Measurements from ENCODE around the gene RPL38. TPM values are rescaled to one million over a fixed set of nuclear protein-coding genes. Genes with fewer than 3 reads are reported as not detected.
A peak's percentile ranks its signal among the peaks of the same experiment; 100 is the strongest.

Gene RPL38
- 583 and 762 TPM in 2 replicates for total RNA-seq (2014; rRNA removed; shearing (Covaris generic))

DNA sequence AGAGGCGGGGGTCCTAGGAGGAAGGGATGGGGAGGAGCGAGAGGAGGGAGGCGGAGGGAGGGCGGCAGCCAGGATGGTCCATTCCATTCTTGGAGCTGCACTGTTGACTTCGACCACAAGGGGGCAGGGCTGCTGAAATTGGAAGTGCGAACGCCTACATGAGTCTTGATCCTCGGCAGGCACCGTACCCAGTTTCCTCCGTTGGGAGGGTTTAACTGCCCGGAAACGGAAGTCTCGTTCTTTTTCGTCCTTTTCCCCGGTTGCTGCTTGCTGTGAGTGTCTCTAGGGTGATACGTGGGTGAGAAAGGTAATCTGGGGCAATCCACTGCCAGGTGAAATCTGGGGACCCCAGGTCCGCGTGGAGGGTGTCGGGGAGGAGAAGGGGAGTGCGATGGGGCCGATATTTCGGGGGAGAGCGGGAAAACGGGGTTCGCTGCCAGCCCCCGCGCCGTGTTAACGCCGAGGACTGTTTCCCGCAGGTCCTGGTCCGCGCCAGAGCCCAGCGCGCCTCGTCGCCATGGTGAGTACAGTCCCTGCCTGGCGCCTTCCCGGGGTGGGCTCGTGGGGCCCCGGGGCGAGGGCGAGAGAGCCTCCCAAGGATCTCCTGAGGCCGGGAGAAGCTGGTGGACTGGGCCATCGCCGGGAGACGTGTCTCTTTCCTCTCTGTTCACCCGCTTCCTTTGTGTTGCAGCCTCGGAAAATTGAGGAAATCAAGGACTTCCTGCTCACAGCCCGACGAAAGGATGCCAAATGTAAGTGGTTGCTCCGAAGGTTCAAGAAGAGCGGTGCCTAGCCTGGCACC lies at the start of gene RPL38:
RPL38 (plus strand) TSS at position 240 of the 802 bp plus-strand sequence; CDS start at position 518, 278 bp downstream.
- peak; percentile 97 for DNase-seq (ENCODE audit: low spot score)

DNA sequence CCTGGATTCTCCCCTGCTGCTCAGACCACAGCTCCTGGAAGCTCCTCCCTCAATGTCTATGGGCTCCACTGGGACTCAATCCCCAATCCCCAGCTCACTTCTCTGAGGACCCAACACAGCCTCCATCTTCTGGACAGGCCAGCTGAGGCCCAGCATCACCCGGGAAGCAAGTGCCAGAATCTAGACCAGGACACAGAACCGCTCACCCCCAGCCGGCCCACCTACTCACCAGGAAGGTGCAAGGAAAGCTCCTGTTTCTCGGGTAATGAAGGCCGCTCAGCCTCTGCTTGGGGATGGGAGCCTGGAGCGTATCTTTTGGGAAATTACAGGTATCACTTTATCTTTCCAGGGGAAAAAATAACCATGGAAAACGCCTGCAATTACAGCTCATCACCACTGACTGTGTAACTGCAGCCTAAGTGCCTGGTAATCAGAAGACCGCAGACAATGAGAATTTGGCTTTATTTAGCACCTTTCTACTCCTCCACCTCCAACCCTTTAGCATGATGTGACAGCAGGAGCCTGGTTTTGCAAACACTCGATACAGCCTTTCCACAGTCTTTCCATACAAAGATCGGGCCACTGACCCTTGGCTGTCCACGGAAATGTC lies 49.6 kb upstream of the RPL38 start:
- DNase-seq (ENCODE audit: low spot score): no peak

DNA sequence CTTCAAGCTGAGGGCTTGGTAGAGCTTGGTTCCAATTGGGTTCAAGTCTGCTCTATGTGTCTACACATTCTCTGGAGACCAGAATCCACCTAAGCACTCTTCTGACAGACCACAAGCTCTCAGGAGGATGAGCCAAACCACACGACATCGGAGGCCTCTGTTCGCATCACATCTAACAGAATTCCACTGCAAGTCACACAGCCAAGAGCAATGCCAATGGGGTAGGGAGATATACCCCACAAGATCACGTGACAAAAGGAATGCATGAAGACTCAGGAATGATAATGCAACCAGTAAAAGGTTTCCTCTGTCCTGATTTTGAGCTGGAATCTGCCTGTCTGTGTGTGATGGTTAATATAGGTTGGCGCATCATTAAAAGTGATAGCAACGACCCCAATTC lies 46.6 kb upstream of the RPL38 start:
- no peak for DNase-seq (ENCODE audit: low spot score)

DNA sequence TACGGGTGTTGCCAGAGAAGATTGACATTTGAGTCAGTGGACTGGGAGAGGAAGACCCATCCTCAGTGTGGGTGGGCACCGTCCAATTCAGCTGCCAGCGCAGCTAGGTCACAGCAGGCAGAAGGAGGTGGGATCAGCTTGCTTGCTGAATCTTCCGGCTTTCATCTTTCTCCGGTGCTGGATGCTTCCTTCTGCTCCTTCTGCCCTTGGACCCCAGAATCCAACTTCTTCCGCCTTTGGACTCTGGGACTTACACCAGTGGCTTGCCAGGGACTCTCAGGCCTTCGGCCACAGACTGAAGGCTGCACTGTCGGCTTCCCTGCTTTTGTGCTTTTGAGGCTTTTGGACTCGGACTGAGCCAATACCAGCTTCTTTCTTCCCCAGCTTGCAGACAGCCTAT lies 46.1 kb upstream of the RPL38 start:
- DNase-seq (ENCODE audit: low spot score): no peak

DNA sequence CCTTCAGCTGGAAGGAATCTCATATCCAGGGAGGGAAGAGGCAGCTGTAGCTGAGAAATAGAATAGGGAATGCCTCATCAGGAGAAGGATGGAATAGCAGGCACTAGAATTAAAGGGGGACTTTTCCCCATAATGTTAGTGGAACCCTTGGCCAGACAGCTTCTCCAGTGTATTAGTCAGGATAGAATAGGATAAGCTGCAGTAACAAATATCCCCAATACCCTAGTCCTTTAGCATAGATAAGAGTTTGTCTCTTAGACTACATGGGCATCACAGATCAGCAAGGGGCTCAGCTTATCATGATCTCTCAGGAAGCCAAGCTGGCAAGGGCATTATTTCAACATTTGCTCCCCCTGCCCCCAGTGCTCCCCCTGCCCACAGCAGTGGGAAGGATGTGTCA lies 44.7 kb upstream of the RPL38 start:
- no peak for DNase-seq (ENCODE audit: low spot score)

DNA sequence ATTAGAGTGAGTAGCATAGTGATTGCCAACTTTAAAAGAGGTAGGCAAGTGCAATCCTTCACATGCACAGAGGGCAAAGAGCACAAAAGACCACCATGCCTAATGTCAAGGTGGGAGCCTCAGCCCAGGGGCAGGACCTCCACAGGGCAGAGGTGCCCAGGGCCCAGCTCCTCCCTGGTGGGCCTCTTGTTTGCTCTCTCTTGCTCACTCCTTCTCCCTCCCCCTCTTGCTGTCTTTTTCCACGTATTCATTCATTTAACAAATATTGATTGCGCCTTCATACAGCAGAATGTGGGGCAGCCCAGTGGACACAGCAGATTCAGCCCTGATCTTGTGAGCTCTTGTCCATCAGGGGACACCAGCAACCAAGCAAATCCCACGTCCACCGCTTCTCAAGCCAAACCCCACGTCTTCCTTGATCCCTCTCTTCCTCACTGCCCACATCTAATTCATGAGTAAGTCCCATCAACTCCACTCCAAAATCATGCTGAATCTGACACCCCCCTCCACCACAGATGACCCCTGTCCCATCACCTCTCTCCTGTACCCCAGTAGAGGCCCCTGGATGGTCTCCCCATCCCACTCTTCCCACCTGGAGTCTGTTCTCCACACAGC lies 44.1 kb upstream of the RPL38 start:
- no peak for DNase-seq (ENCODE audit: low spot score)

DNA sequence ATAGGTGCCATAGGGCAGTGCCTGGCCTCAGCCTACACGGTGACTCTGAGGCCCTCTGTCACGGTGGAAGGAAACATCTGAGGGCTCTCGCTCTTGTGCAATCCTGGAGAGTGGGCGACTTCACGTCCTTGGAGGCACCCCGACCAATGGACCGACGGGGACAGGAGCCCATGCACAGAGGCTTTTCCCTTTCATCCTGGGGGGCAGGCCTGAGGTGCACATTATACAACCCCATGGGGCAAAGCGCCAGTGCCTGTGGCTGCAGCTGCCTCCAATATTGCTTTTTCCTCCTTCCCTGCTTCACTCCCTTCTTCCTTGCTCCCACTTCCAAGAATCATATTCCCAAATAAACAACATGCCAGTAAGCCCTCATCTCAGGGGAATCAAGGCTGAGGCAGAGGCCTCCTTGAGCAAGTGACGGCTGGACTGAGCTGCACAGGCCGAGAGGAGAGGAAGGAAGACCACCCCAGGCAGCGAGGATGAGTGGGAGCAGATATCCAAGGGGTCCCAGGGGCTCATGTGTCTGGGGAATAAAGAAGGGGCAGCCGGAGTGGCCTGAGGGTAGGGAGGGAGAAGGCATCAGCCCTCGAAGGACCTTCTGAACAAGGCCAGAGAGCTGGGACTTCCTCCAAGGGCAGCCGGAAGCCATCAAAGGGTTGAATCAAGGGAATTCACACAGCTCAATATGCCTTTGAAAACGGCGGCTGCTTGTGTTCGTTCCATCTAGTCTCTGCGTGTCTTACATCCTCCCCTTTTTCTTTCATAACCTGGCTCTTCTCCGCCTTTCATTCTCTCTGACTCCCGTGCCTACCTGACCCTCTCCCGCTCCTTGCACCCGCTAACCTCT lies 42.6 kb upstream of the RPL38 start:
- DNase-seq (ENCODE audit: low spot score): no peak

DNA sequence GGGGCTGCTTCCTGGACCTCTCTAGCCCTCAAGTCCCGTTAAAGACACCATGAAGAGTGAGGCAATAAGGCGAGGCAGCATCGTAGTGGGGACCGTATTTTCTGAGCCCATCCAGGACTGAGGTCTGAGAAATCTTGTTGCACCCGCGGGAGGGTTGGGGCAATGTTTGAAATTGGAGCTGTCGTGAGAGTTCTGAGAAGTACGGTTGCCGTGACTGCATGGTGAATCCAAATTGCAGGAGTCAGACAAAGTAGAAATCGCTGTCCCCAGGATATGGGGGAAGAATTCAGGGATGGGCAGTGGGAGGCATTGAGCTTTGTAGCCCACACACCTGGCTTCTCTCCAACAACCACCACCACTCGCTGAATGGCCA lies 42.0 kb upstream of the RPL38 start:
- DNase-seq (ENCODE audit: low spot score): no peak

DNA sequence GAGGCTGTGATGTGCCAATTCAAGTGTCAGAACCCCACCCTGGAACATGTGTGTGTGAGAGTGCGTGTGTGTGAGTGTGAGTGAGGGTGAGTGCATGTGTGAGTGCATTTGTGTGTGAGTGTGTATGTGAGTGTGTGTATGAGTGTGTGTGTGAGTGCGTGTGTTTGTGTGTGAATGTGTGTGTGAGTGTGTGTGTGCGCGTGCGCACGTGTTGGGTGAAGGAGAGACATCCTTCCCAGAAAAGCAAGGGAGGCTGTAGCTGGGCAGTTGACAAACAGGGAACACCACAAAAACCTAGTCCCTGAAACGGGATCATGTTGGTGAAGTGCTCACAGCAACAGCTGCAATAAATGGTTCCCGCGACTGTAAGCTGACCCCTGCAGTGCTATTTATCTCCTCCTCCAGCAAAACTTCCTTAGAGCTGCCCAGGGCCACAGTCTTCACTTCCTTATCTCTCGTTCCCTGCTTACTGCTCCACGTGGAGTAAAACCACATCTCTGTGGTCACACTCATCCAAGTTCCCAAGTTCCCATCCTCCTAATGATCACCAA lies 40.1 kb upstream of the RPL38 start:
- DNase-seq (ENCODE audit: low spot score): no peak

DNA sequence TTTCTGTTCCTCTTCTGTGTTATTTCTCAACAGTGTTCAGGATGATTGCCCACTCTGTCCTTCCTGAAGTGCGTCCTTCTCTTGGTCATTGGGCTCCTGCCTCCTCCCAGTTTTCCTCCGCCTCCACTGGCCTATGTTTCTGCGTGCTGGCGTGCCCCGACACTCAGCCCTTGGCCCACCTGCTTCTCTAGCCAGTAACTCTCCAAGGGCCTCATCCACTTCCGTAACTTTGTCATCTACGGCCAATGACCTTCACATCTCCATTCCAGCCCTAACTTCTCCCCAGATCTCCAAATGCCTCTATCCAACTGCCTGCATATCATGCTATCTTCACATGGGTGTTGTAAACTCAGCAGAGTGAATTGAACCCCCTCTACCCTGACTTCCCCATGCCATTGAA lies 39.6 kb upstream of the RPL38 start:
- DNase-seq (ENCODE audit: low spot score): no peak

DNA sequence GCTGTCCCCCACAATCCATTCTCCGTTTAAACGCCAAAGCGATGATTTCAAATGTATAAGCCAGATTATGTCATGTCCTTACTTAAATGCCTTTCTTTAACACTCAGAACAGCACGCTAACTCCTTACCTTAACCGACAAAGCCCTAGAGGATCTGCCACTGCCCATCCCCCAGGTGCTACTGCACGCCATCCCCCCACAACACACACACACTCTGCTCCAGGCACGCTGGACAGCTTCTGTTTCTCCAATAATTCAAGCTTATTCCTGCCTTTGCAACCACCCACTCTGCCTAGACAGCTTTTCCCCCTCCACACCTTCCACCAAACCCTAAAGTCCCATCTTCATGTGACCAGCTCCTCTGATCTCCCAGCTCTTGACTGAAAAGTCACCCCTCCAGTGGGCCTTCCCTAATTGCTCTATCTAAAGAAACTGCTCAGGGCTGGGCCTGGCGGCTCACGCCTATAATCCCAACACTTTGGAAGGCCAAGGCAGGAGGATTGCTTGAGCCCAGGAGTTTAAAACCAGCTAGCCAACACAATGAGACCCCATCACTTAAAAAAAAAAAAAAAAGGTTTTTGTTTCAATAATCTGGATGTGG lies 38.9 kb upstream of the RPL38 start:
- no peak for DNase-seq (ENCODE audit: low spot score)

DNA sequence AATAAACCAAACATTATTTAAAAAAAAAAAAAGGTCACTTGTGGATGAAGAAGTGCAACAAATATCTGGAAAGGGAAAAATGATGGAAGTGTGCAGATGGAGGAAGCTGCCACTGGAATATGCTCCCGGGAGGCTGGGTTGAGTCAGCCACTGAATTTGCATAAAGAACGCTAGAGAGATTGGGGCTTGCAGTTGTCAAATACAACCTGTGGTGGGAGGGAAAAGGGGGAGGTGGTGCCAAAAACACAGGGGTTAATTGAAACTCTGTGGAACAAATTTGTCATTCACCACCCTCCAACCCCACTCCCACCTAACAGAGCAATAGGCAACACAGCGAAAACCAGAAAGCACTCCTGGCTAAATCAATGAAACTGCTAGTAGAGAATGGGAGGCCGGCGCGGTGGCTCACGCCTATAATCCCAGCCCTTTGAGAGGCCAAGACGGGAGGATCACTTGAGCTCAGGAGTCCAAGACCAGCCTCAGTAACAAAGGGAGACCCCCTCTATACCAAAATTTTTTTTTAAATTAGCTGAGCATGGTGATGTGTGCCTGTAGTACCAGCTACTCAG lies 37.6 kb upstream of the RPL38 start:
- DNase-seq (ENCODE audit: low spot score): no peak

DNA sequence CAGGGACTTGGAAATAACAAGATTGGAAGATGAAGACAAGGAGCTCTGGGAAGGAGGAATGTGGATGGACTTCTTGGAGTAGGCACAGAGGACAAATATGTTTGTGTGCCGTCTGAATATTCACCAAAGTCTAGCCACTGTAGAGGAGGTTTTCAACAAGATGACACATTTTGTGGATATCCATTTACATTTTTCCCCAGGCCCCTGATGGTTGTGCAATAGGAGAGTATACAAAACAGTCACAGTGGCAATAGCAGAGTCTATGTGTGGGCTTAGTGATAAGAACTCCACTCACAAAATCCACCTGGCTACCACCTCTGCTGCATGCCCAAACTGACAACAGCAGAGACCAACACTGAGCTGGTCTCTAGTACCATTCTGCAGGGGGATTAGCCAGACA lies 32.6 kb upstream of the RPL38 start:
- DNase-seq (ENCODE audit: low spot score): no peak

DNA sequence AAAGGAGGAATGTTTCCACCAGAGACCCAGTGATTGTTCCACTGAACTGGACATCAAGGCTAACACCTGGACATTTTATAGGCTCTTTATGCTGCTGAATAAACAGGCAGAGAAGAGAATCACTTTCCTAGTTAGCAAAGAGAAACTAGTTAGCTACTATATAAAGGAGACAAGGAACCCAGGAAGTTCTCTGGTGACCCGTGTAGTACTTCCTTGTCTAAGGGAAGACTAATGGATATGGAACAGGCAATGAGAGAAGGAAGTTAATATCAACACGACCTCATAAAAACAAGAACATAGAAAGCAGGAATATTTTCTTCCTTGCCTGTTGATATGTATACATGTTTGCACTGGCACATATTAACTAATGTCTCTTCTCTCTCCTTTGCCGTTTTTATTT lies 30.8 kb upstream of the RPL38 start:
- DNase-seq (ENCODE audit: low spot score): no peak

DNA sequence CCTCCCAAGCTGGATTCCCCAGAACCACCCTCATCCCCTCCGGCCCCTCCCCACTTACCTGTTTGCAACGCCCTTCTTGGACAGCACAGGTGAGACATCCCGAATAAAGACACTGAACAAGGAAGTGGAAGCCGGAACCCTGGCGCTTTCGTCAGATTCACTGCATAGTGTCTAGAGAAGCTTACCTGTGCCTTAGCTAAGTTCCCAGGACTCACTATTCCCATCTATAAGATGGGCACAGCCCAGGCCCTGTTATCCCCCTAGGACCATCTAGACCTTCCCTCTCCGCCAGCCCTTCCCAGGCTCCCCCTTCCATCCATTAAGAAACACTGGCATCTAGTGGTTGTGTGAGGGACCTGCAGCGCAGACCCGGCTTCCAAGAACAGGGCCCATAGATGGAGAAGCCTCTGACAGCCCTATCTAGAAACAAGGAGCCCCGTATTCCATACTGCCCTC lies 26.9 kb upstream of the RPL38 start:
- peak; percentile 70 for DNase-seq (ENCODE audit: low spot score)

DNA sequence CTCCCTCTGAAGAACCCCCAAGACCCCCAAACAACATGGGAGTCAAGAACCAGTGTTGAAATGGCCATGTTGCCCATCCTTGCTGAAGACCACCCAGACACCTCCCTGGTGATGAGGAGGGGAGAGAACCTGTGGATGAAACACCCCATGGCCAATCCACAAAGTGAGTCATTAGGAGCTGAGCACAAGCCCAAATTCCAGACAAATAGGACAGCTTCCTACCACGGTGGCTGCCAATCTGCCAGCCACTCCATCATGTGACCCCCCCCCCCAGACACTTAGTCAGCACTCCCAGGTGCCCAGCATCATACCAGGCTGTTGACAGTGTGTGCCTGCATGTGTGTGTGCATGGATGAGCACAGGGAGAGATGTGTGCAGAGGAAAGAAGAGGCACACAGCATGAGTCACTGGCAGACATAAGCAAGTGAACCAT lies 26.4 kb upstream of the RPL38 start:
- DNase-seq (ENCODE audit: low spot score): no peak

DNA sequence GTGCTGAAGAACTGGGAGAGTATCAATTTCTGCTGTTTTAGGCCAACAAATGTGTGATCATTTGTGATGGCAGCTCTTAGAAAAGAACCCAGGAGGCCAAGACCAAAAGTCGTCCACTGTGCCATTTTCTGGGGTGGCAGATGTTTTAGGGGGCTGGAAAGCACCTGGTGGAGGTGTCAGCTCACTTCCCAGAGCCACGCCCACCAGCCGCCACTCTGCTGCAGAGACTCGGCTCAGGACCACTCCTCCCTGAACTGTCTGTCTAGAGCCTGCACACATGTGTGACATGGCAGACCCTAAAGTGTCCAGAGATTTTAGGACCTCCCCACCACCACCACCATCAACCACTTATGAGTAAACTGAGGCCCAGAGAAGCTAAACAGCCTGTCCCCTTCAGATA lies 23.9 kb upstream of the RPL38 start:
- DNase-seq (ENCODE audit: low spot score): no peak

DNA sequence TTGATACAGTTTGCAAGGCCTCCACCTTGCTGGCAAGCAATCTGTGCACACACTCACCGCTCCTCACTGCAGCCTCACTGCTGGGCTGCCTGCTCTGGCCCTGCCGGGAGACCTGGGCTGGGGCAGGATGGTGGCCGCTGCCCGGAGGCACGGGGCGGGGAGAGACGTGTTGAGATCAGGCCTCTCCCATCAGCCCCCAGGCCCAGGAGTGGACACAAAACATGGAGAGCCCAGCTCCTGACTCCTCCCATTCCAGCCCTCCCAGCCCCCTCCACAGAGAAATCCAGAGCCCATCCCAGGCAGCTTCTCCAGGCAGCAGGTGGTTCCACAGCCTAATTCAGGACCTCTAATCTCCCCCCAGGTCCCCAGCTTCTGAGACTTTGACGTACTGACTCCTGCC lies 23.1 kb upstream of the RPL38 start:
- DNase-seq (ENCODE audit: low spot score): no peak

DNA sequence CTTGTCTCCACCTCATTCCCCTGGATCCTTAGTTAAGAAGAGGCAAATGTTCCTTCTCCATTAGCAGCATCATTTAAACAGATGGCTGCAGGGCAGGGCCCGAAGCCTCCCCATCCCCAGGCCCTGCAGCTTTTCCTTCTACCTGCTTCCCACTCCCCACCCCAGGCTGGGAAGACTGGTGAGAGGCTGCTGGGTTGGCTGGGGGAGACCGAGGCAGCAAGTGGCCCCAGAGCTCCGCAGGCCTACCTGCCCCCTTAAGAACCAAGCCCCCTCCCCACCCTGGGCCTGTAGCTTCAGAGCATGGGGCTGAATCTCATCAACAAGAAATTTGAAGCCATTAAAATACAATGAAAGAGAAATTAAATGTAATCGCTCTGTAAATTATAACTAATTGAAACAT lies 22.1 kb upstream of the RPL38 start:
- DNase-seq (ENCODE audit: low spot score): no peak

DNA sequence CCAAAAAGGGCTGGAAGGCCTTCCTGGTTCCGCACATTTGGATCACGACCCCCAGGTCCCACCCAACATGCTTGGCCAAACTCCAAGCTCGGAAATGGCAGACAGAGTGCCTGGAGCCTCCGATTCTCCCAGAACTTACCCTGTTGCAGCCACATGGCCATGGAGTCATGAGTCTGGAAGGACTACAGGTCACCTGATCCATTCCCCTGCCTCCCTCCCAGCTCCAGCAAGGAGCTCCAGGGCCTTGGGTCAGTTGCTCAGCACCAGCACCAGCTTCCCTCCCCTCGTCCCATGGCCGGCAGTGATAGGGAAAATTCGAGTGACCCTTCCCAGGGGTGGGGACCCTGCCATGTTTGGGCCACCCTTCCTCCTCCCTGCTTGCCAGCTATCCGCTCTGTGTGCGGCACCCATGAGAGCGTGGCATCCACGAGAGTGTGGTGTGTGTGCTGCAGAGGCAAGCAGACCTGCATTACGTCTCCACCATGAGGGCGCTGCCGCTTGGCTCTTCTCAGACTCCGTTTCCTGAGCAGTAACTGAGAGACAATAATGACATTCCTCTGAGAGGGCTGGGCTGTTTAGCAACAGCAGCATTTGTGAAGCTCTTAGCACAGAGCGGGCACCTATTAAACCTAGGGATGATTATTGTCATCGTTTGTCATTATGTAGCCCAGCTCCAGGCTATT lies 21.3 kb upstream of the RPL38 start:
- no peak for DNase-seq (ENCODE audit: low spot score)

Measured in H4 (cell line).